PC-9 (cell line): Measurements from ENCODE around the gene WBP2NL.

Source experiments
- CTCF ChIP-seq: fragments of 200-600 bp; sonication (generic); conservative IDR thresholded peaks from 2 replicates; pipeline ENCODE4 v1.6.1; 2017; ENCODE audit warnings: mixed run types, antibody characterized with exemption, mild to moderate bottlenecking, moderate library complexity
- EZH2 ChIP-seq: fragments of 200-600 bp; sonication (generic); IDR thresholded peaks from 2 replicates; pipeline ENCODE4 v1.8.0; 2017; ENCODE audit warnings: antibody characterized with exemption, low read depth

- TF ChIP-seq CTCF = no peak
- no peak for TF ChIP-seq EZH2
Observed at GRCh38 chr22:41998361-41999261, at the start of gene WBP2NL.
